HG03097 (cell line): ENCODE measurements around the gene OSBP2.

Experiments used
- ATAC-seq: cut with Tn5 transposase; IDR thresholded peaks from one replicate; pipeline ENCODE4 v1.9.1; 2021; ENCODE audit not compliant: unreplicated experiment, low FRiP score

The OSBP2 gene

GRCh38 chr22:30953206-30953605, 258.5 kb downstream of the OSBP2 start:
- no peak for ATAC-seq

- ATAC-seq: no peak
Observed at GRCh38 chr22:30955153-30955552, 260.5 kb downstream of the OSBP2 start.
